NOMO-1 treated with dmso at 0.1 percent for 144 hours (cell line): ENCODE results near the gene ZNF287.
A peak's percentile ranks its signal among the peaks of the same experiment; 100 is the strongest.
"Not testable (repeated sequence)": the region's sequence is repeated elsewhere in the genome, so short reads cannot be mapped to it uniquely, and the experiment has no call there.

Experiments used
- DNase-seq: peaks from one replicate; lab custom pipeline; 2025; ENCODE audit not compliant: unreplicated experiment; lab: John Stamatoyannopoulos, UW

The ZNF287 gene

DNA sequence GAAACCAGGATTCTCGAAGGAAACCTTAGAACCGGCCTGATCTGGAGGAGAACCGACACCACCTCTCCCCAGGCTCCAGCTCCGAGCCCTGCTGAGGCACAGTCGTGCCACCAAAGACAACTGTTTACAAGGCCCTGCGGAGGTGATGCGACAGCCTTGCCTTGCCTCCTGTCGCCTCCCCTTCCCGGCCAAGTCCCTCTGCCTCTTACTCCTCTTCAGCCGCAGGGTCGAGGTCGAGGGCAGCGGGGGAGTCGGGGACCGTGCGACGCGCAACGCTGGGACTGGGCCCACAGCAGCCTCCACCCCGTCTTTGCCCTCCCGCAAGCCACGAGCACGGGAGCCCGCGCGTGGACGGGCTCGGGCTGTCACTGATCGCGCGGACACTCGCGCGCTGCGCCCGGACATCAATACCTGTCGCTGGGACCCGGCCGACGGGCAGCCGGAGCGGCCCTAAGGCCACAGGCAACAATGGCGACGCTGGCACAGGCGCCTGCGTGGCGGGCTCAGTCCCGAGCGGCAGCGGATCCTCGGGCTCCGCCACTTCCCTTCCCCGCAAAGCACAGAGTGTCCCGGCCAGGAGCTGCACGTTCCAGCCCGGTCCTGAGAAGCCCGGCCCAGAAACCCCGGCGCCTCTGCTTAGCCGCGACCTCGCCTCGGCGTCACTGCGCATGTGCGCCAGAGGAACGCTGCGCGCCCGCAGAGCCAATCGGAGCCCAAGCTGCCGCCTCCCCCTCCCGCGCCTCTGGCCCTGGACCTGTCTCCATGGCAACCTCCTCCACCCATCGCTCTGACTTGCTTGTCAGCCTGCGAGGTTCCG, at the start of gene ZNF287:
Gene ZNF287, minus strand, starts transcription at position 664 of the 817 bp plus-strand sequence. CDS start 1,473 bp downstream, outside the sequence.
- DNase-seq, result peak; percentile 42

DNA sequence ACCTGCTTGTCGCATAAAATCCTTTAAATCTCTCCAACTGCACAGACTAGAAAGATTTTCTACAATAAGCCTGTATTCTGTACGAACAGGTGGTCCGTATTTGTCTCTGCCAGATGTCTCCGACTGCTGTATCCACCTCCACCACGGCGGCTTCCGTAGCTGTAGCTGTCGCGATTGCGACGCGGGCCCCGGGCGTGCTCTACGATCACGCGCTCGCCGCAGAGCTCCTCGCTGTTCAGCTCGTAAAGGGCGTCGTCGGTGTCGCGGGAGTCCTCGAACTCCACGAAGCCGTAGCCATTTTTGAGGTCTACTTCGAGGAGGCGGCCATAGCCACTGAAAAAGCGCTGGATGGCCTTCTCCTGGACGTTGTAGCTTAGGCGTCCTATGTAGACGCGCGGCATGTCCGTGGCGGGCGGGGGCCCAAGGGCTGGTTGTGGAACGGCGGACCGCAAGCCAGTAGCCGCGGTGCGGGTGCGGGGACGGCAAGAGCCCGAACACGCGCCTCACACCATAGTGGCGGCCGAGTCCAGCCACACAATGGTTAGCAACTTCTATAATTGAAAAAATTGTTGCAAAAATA, 48.6 kb upstream of the ZNF287 start:
- no peak for DNase-seq

DNA sequence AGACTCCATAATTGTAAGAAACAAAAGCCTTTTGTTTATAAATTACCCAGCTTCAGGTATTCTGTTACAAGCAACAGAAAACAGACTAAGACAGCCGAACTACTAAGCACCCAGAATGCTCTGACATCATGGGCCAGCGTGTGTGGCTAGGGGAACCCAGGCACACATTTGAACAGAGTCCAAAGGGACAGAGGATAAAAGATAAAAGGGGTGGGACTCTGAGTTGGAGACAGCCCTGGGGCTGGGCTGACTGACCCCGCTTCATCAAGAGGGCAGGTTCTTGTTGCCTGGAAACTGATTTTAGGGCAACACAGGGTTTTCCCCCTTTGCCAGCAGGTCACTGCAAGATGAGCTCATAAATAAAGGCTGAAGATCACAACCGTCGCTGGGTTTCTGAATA, 30.5 kb upstream of the ZNF287 start:
- DNase-seq, result no peak

DNA sequence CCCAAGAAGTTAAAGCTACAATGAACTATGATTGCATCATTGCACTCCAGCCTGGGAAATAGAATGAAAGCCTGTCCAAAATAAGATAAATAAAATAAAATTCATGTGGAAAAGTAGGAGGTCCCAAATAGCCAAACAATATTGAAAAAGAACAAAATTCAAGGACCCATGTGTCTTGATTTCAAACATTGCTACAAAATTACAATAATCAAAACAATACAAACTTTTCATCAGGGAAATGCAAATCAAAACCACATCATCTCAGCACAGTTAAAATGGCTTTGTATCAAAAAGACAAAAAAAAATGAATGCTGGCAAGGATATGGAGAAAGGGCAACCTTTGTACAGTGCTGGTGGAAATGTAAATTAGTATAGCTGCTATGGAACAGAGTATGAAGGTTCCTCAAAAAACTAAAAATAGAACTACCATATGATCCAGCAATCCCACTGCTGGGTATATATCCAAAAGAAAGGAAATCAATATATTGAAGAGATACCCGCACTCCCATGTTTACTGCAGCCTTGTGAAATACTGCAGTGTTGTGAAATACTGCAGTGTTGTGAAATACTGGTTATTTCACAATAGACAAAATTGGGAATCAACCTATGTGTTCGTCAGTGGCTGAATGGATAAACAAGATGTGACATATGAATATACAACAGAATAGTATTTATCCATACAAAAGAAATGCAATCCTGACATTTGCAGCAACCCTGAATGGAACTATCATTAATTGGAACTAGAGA, 24.5 kb upstream of the ZNF287 start:
- DNase-seq, result no peak

DNA sequence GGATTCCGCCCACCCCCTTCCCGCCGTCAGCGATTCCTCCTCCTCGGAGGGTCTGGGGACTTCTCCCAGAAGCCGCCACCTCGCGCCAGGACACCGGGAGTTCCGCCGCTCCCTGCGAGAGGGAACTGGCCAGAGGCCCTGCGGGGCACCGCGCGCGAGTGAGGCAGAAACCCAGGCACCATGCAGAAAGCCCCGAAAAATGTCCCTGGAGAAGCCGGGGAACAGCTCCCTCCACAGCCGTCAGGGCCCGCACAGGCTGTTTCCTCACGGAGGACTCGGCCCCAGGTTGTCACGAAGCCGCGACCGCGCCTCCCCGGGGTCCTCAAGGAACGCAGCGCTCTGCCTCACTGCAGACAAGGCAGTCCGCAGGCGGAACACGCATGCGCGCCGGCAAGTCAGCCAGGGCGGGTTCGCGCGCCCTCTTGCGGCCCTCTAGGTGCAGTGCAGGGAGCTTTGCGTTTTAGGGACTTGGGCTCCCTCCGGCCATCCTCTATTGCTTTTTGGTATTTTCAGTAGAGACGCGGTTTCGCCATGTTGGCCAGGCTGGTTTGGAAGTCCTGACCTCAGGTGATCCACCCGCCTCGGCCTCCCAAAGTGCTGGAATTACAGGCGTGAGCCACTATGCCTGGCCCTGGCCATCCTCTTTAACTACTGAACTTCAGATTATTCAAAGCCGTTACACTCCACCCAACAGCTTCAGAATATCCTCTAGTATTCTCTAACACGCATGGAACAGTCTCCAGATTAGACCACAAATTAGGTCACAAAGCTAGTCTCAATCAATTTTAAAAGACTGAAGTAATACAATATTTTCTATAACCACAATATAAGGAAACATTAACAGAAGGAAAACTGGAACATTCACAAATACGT, 20.3 kb upstream of the ZNF287 start:
- DNase-seq, result peak; percentile 66

DNA sequence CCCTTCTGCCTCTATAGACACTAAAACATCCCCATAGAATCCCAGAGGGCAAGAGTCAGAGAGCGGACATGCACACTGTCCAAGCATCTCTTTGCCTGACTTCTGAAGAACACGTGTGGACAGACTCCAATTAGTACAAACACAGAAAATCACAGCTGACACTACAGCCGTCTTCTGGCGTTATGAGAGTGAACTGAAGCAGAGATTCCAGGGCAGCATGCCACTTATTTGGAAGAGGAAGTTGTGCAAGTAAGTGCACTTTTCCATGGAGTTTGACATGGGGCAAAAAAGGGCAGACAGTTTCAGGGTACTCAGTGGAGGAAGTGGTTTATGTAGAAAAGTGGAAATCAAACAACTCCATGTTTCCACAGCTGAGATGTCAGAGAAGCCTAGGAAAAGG, 16.8 kb upstream of the ZNF287 start:
- DNase-seq, result no peak

DNA sequence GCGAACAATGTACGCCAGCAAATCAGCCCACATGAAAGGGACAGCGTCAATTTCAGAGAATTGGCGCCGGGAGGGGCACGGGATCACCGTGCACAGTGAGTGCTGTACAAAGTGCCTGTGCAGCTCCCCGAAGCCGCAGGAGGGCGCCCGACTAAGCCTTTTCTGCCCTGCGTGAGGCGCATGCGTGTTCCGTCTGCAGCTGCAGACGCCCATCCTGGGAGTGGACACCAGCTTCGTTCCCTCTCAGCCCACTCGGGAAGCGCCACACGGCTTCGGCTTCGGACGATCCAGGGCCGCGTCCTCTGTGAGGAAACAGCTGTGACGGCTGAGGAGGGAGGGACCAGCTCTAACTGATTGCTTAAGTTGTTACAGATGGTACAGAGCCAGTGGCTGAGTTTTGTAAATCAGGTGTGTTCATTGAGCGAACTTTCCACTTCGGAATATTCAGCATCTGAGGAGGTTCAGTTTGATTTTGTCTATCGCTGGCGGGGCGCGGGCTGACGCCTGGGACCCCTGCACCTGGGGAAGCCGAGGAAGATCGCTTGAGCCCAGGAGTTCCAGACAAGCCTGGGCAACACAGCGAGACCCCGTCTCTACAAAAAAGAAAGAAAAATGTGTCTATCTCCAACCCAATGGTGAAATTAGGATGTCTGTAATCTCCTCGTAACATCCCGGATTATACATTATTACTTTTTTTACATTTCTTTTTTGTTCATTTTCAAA, 15.4 kb upstream of the ZNF287 start:
- DNase-seq, result peak; percentile 79

DNA sequence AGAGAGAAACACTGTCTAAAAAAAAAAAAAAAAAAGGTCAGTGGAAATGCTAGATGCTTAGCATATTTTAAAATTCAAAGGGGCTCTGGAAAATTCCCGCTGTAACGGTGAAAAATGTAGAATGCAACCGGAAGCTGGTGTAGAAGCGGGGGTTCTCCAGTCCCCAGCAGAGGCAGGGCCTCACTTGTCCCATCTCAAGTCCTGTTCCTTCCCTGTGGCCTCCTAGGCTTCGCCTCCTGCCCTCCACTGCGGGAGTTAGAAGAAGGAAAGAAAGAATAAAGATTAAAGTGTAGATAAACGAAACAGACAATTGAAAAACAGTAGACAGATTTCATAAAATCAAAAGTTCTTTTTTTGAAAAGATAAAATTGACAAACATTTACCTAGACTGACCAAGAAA, 14.8 kb upstream of the ZNF287 start:
- DNase-seq, result no peak

DNA sequence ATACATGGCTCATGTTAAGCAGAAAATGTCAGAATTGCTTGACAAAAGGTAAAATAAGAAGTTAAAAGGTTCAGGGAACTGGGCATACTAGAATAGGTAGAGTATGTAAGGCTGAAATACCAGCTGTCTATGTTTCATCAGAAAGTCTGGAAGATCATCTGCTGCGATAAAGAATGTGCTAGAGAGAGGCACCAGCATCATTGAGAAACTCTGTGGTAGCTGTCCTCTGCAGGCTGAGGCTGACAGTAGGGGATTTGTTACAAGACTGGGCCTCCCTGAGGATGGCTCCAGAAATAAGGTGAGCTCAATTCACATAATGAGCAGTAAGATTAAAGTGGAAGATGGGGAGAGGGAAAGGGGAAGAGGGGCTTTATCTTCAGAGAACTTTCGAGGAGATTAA, 4.5 kb upstream of the ZNF287 start:
- DNase-seq, result no peak

DNA sequence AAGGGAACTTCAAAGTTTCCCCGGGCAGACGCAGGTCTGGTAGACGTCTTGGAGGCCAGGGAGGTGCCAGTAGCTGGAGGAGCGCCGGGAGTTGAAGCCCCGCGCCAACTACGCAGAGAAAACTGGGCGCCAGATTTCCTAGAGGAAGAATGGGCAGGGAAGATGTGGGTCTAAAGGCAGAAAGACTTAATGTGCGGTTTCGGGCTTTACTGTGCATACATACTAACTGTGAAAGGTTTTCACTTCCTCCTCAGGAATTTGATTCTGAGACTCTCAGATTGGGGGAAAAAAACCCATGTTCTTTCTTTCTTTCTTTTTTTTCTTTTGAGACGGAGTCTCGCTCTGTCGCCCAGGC, 331 bp upstream of the ZNF287 start:
- no peak for DNase-seq

DNA sequence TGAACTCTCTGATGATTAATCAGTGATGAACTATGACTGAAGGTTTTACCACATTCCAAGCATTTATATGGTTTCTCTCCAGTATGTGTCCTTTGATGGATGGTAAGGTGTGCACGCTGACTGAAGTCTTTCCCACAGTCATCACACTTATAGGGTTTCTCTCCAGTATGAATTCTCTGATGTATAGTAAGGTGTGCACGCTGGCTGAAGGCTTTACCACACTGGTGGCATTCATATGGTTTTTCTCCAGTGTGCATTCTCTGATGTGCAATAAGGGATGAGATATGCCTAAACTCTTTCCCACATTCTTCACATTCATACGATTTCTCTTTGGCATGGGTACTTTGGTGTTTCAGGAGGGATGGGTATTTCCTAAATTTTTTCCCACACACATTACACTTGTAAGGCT, 16.4 kb downstream of the ZNF287 start:
- no peak for DNase-seq

DNA sequence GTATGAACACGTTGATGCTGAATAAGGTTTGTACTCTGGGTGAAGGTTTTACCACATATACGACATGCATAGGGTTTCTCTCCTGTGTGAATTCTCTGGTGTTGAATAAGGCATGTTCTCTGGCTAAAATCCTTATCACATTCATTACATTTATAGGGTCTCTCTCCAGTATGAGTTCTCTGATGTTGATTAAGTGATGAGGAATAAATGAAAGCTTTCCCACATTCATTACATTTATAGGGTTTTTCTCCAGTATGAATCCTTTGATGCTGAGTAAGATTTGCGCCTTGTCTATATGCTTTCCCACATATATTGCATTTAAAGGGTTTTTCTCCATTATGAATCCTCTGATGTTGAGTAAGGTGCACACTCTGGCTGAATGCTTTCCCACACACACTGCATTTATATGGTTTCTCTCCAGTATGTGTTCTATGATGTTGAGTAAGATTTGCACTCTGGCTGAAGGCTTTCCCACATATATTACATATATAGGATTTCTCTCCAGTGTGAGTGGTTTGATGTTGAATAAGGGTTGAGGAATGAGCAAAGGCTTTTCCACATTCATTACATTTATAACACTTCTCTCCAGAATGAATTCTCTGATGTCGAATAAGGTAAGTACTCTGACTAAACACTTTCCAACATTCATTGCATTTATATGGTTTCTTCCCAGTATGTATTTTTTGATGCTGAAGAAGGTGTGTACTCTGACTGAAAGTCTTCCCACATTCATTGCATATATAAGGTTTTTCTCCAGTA, 16.9 kb downstream of the ZNF287 start:
- DNase-seq, result no peak

DNA sequence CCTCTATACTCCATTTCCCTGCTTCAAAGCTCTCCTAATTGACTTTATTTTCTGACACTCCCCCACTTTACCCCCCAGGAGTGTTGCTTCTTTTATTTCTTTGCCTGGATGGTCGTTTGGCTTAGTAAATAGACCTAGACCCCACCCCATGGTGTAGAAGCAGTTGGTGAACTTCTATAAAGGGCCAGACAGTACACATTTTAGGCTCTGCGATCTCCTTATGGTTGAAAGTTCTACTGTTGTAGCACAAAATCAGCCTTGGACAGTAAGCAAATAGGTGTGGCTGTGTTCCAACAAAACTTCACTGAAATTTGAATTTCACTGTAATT, 31.9 kb downstream of the ZNF287 start:
- no peak for DNase-seq

DNA sequence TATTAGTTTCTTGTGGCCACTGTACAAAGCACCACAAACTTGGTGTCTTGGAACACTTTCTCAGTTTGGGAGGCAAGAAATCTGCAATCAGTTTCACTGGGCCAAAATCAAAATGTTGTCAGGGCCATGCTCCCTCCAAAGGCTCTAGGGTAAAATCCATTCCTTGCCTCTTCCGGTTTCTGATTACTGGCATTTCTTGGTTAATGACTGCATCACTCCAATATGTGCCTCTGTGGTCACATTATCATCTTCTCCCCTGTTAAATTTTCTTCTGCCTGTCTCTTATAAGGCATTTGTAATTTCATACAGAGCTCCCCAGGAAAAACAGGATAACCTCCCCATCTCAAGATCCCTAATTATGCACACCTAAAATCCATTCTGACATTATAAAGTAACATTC, 34.8 kb downstream of the ZNF287 start:
- DNase-seq, result no peak

DNA sequence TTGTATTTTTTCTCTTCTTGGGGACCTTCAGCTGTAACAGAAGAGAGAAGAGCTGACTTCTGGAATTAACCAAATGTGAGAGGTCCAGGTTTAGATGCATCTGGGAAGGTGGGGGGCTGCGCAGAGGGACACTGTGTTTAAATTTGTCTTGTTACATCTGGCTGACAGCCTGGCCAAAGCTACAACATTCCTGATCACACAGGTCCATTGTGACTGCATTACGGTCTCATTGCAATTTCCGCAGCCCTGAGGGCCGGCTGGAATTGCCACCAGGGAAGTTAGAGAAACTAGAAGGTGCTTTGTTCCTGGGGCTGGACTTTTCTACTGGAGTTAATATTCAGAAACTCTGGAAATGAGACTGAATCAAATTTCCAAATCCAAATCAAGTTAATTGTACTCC, 39.1 kb downstream of the ZNF287 start:
- DNase-seq, result no peak

DNA sequence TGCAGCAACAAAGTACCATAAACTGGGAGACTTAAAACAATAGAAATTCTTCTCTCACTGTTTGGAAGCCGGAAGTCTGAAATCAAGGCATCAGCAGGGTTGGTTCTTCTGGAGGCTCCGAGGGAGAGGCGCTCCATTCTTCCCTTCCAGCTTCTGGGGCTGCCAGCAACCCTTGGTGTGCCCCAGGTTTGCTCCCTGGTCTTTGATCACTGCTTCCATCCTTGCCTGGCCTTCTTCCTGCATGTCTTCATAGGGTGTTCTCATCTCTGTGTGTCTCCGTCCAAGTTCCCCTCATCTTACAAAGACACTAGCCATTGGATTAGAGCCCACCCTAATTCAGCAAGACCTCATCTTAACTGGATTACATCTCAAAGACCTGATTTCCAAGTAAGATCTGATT, 41.7 kb downstream of the ZNF287 start:
- no peak for DNase-seq

DNA sequence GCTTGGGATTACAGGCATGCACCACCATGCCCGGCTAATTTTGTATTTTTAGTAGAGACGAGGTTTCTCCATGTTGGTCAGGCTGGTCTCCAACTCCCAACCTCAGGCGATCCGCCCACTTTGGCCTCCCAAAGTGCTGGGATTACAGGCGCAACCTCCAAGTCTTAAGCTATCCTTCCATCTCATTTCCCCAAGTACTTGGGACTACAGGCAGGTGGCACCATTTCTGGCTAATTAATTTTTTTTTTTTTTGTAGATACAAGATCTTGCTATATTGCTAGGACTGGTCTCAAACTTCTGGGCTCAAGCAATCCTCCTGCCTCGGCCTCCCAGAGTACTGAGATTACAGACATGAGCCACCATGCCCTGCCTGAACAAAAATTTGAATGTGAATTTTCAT, 43.4 kb downstream of the ZNF287 start:
- not testable (repeated sequence) for DNase-seq

DNA sequence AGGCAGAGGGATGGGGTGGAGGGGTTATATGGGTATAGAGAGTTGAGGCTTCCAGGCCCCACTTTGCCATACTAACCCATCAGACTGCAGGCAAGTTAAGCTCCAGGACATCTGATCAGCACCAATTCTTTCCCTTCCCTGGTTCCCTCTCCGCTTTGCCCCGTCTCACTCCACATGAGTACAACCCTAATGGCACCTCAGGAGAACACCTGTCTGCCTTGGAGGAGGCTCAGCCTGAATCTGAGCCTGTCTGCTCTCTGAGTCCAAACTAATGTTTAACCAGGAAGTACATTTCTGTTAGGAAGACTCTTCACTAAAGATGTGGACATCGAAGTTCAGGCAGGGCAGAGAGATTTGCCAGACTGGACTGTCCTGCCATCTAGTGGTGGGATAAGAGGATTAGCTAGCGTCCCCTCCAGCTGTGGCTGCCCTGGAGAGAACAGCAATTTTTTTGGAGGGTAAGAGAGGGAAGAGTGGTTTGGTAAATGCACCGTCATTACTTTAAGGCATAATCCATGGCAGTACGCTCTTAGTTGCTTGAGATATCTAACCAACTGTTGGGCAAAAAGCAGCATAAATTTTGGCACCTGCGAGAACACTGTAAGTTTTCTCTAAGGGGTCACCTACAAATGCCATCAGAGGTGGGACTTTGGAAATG, 47.8 kb downstream of the ZNF287 start:
- DNase-seq, result peak; percentile 87

DNA sequence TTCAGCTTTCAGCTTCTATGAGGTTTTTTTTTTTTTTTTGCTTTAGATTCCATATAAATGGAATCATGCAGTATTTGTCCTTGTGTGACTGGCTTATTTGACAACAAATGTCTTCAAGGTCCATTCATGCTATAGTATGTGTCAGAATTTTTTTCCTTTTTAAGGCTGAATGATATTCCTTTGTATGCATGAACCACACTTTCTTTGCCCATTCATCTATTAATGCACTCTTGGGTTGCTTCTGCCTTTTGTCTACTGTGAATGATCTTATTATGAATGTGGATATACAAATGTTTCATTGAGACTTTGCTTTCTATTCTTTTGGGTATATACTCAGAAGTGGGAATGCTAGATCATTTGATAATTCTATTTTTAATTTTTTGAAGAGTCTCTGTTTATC, 50.0 kb downstream of the ZNF287 start:
- no peak for DNase-seq
